PC-3 (cell line): ENCODE measurements around the gene DMD.

ENCODE experiments used
- EZH2phosphoT487 ChIP-seq: fragments of 300-600 bp; sonication (generic); IDR thresholded peaks from 2 replicates; pipeline ENCODE4 v1.6.1; 2018; ENCODE audit warnings: mild to moderate bottlenecking, antibody characterized with exemption, low read length, borderline replicate concordance
- TF ChIP-seq, protein P1 (sequence below): fragments of 300-600 bp; sonication (generic); conservative IDR thresholded peaks from 2 replicates; pipeline ENCODE4 v1.5.1; 2017; ENCODE audit warnings: antibody characterized with exemption, low read depth, mild to moderate bottlenecking, low read length

DNA sequence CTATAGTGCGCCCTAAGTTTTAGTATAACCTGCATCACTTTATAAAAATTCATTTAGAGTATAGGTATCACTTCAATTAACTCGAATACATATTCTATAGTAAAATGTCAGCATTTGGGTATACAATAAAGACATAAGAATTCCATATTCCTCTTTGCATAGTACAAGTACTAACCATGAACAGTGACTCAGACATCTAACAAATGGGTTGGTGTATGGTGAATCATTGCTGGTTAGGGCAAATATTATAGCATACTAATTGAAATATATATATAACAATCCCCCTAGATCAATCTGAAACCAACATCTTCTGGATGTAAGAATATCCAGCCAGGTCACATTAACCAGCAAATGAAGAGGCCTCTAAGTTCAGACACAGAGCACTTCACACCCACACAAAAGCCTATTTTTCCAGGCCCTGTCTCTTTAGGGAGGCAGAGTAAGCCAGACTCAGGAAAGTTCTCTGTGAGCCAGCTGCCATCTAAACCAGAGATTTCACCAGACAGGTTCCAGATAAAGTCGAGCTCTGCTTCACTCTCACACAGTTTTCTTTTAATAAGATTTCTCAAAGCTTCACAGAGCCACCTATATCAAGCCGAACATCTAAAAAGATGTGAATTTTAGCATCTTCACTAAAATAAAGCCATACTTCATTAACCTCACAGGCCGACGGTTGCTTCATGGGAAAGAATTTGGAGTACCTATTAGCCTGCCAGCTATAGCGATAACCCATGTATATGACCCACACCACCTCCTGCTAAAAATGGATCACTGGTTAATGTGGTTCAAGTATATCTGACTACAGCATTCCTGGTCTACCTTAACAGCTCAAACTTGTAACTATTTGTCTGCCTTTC, 1939.5 kb downstream of the DMD start:
- TF ChIP-seq, protein P1, sequence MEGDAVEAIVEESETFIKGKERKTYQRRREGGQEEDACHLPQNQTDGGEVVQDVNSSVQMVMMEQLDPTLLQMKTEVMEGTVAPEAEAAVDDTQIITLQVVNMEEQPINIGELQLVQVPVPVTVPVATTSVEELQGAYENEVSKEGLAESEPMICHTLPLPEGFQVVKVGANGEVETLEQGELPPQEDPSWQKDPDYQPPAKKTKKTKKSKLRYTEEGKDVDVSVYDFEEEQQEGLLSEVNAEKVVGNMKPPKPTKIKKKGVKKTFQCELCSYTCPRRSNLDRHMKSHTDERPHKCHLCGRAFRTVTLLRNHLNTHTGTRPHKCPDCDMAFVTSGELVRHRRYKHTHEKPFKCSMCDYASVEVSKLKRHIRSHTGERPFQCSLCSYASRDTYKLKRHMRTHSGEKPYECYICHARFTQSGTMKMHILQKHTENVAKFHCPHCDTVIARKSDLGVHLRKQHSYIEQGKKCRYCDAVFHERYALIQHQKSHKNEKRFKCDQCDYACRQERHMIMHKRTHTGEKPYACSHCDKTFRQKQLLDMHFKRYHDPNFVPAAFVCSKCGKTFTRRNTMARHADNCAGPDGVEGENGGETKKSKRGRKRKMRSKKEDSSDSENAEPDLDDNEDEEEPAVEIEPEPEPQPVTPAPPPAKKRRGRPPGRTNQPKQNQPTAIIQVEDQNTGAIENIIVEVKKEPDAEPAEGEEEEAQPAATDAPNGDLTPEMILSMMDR: no peak
- TF ChIP-seq EZH2phosphoT487: no peak
